A549 treated with CpdA at 1 μM for 4 hours (cell line): ENCODE results near the gene C11orf71. TPM values are rescaled to one million over a fixed set of nuclear protein-coding genes. Genes with fewer than 3 reads are reported as not detected.

Experiments used
- total RNA-seq: library from RNA; stranded (reverse); fragments of 200-300 nt; extraction: Qiagen RNA extraction; gene quantifications from 5 replicates; pipeline ENCODE4 v1.2.3, GENCODE V29; 2022; ENCODE audit warnings: low read depth

C11orf71 gene
- total RNA-seq: 3.1 to 4.1 TPM (median 3.9 TPM) in 5 replicates

GRCh38 chr11:114400216-114400914 is at the start of gene C11orf71, which contains the start of gene RBM7:
Gene C11orf71 (minus strand): TSS chr11:114400511. CDS start chr11:114400331, 180 bp downstream.
Gene RBM7 (plus strand): TSS chr11:114400666. CDS start chr11:114400672, 6 bp downstream.

GRCh38 chr11:114439229-114440120 is 39.2 kb upstream of the C11orf71 start, which contains the start of gene REXO2:
Gene REXO2 (plus strand): TSS chr11:114439467. CDS start chr11:114439529, 62 bp downstream.

Other genes with a start within 250 kb of the C11orf71 start
- gene NNMT, start 104.1 kb downstream of the C11orf71 start, total RNA-seq: 132 to 160 TPM (median 151 TPM) in 5 replicates
- 19.9 to 36.1 TPM (median 26.0 TPM) in 5 replicates for gene RBM7, start 155 bp upstream of the C11orf71 start, total RNA-seq
- gene REXO2, start 39.0 kb upstream of the C11orf71 start, total RNA-seq: 92.5 to 113 TPM (median 100 TPM) in 5 replicates
- not detected in 5 replicates for gene NXPE1, start 159.4 kb upstream of the C11orf71 start, total RNA-seq
- not detected in 5 replicates for gene NXPE4, start 195.3 kb upstream of the C11orf71 start, total RNA-seq